HUES64 (cell line): Measurements from ENCODE around the gene DHX15.

Experiments
- H3K27ac ChIP-seq: 2 replicates; pipeline ENCODE4 v1.7.0; 2013; ENCODE audit warnings: low read depth, low read length, inconsistent platforms
- H3K27me3 ChIP-seq: 2 replicates; pipeline ENCODE4 v1.6.1; 2013; ENCODE audit warnings: mild to moderate bottlenecking, low read length; ENCODE audit not compliant: insufficient read depth
- H3K36me3 ChIP-seq: 2 replicates; pipeline ENCODE4 v1.6.1; 2013; ENCODE audit warnings: mild to moderate bottlenecking, low read length; ENCODE audit not compliant: insufficient read depth
- H3K4me1 ChIP-seq: 2 replicates; pipeline ENCODE4 v1.6.1; 2013; ENCODE audit warnings: mild to moderate bottlenecking, low read length, moderate library complexity; ENCODE audit not compliant: insufficient read depth
- H3K4me3 ChIP-seq: 2 replicates; pipeline ENCODE4 v1.5.1; 2013; ENCODE audit warnings: mild to moderate bottlenecking, low read length, moderate library complexity
- H3K9ac ChIP-seq: 2 replicates; pipeline ENCODE4 v1.6.1; 2013; ENCODE audit warnings: mild to moderate bottlenecking, low read depth, low read length
- H3K9me3 ChIP-seq: 2 replicates; pipeline ENCODE4 v1.6.1; 2013; ENCODE audit warnings: low read depth, low read length; ENCODE audit not compliant: insufficient read depth
- WGBS: fragments of 150-250, 120-280 bp; methylation state at CpG from one replicate; pipeline ENCODE4 v1.1.7; 2013; ENCODE audit warnings: missing lambda C conversion rate; 5-methylcytosine and 5-hydroxymethylcytosine counted together

Gene DHX15

DNA sequence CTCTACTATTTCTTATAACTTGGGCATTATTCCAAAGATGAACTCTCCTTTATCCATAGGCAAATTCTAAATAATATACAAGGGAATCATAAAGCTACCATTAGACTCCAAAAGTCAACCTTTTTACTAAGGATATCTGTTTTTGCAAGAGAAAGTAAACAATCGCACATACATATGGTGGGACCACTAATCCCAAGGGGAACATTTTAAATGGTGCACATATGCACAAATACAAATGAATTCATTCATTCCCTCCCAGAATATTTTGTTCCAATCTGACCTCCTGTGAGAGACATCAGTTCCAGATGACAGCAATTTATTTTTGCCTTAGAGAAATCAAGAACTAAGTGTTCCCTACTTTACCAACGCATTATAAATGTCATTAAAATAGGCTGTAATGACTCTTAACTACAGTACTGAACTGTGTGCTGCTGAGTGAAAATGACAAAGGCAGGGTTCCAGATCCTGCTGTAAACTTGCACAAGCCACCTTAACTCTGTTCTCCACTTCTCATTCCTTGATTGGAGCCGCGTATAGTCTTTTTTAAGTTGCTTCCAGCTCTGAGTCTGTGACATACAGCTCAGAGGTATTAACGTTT lies 2.0 kb downstream of the DHX15 start:
- Histone ChIP-seq H3K36me3 (peaks cover 44% of the 10 kb centered on the region), H3K9me3 (no peaks in the 10 kb centered on the region), H3K27ac (no peak overlapping the region), H3K4me1 (peaks cover 30% of the 10 kb centered on the region), H3K27me3 (no peaks in the 10 kb centered on the region), H3K4me3 (peak overlapping the region; percentile 99), H3K9ac (peak overlapping the region; percentile 100)
- 36% methylated on average over 4 of the region's 5 CpGs for WGBS

DNA sequence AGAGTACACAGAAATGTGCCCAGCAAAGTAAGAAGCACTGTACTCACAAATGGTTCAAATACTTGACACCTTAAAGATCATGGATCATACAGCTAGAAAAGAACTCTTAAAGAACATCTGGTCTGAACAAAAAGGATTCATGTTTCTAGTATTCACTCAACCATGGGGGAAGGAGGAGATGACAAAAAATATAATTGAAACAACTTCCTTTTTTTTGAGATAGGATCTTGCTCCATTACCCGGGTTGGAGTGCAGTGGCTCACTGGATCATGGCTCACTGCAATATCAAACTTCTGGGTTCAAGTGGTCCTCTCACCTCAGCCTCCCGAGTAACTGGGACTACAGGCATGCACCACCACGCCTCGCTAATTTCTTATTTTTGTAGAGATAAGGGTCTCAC lies 6.0 kb downstream of the DHX15 start:
- H3K9ac ChIP-seq = no peak overlapping the region
- no peaks in the 10 kb centered on the region for H3K9me3 ChIP-seq
- peaks cover 34% of the 10 kb centered on the region for H3K4me1 ChIP-seq
- no peak overlapping the region for H3K4me3 ChIP-seq
- no peak overlapping the region for H3K27ac ChIP-seq
- no peaks in the 10 kb centered on the region for H3K27me3 ChIP-seq
- H3K36me3 ChIP-seq = peaks cover 83% of the 10 kb centered on the region
- 94% methylated on average over 4 of the region's 4 CpGs for WGBS

DNA sequence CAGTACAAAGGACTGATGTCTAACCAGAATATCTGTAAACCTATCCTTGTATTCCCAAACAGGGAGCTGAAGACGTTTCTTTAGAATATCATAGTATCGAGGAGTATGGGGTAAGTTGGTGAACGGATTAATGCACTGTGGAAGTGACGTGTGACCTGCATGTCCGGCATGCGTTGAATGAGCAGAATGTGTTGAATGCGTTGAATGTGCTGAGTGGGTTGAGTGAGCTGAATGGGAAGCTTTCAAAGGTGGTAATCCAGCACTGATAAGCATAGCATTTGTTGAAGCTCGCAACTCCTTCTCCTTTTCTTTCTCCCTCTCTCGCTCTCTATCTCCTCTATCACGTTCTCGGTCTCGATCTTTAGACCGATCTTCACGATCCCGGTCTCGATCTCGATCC lies 8.1 kb downstream of the DHX15 start:
- Histone ChIP-seq H3K27me3 (no peaks in the 10 kb centered on the region), H3K36me3 (peaks cover 92% of the 10 kb centered on the region), H3K4me3 (no peak overlapping the region), H3K9ac (no peak overlapping the region), H3K9me3 (no peaks in the 10 kb centered on the region), H3K27ac (no peak overlapping the region), H3K4me1 (peaks cover 23% of the 10 kb centered on the region)
- WGBS = 95% methylated on average over 17 of the region's 17 CpGs

DNA sequence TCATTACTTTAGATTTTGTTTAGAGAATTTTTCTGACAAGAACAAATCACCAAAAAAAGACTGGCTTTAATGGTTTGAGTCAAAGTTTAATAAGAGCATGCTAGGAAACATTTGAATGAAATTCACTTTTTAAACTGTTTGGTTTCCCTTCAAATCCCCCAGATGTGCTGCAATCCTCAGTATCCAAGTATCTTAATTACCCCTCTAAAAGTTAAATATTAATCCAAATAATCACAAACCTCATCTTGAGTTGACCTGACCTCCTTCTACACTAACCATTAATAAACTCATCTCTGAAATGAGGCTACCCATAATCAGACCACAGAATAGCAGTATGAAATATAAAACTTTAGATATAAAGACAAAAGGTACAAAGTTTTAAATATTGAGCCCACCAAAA lies 10.1 kb downstream of the DHX15 start:
- H3K9ac ChIP-seq = no peak overlapping the region
- H3K4me1 ChIP-seq = peaks cover 23% of the 10 kb centered on the region
- no peak overlapping the region for H3K4me3 ChIP-seq
- peaks cover 96% of the 10 kb centered on the region for H3K36me3 ChIP-seq
- H3K27me3 ChIP-seq = no peaks in the 10 kb centered on the region
- no peak overlapping the region for H3K27ac ChIP-seq
- H3K9me3 ChIP-seq = no peaks in the 10 kb centered on the region

DNA sequence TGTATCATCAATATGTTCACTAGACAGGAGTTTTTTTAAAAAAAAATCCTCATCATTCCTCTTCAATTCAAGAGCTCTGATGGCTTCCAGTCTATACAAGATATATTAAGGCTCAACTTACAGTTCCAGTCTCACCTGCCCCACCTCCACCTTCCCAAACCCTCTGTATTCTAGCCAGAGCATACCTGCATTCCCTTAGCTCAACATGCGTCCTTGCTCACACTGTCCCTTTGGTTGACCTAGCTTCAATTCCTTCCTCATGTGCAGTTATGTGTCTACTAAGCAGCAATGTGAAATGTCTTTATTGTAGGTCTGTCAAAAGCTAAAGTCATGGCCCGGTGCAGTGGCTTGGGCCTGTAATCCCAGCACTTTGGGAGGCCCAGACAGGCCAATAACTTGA lies 10.8 kb downstream of the DHX15 start:
- Histone ChIP-seq H3K9ac (no peak overlapping the region), H3K36me3 (peaks cover 96% of the 10 kb centered on the region), H3K9me3 (no peaks in the 10 kb centered on the region), H3K4me3 (no peak overlapping the region), H3K27me3 (no peaks in the 10 kb centered on the region), H3K27ac (no peak overlapping the region), H3K4me1 (peaks cover 17% of the 10 kb centered on the region)
- WGBS = 48% methylated on average over 2 of the region's 2 CpGs

DNA sequence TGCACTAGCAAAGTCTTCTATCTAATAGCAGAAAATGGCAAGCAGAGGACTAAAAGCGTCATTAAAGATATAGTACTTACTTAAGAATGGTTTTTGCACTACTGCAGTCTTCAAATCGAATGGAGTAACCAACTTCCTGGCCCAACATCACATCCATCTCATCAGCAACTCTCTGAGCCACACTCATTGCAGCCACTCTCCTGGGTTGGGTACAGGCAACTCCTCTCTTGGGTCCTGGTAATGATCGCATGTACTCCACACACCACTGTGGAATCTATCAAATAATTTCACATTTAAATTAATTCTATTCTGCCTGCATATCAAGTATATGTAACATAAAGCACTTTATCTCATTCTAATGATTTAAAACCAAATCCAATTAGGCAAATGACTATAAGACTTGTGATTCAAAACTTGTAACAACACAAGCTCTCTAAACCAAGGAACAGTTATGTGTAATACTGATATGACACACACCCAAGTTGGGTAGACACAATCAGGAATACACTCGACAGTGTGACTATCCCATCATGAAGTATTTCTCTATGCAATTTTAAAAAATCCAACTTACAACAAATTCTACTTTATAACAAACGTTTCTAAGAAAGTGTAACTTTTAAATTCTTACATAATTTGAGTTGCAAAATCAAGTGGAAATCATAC lies 13.6 kb downstream of the DHX15 start:
- Histone ChIP-seq H3K36me3 (peaks cover 94% of the 10 kb centered on the region), H3K27ac (no peak overlapping the region), H3K9me3 (no peaks in the 10 kb centered on the region), H3K9ac (no peak overlapping the region), H3K4me3 (no peak overlapping the region), H3K4me1 (peaks cover 3% of the 10 kb centered on the region; the same call in 1 of the 2 replicates), H3K27me3 (no peaks in the 10 kb centered on the region)
- 96% methylated on average over 5 of the region's 5 CpGs for WGBS

DNA sequence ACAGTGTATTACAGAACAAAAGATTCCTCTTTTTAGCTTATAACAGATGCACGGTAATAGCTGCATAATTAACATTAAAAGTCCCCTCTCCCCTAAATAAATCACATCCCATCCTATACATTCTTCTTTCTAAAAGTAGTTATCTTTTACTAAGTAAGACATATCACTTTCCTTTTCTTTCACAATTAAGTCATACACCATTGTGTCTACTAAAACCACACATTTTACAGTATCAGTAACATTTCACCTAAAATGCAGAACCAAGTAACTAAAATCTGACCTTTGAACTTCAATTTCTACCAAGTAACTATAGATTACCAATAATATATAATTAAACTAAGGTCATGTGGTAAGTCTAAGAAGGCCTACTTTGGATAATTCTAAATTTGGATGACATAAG lies 14.2 kb downstream of the DHX15 start:
- whole genome bisulfite sequencing = 95% methylated on average over 1 of the region's 1 CpG
- Histone ChIP-seq H3K4me1 (peaks cover 8% of the 10 kb centered on the region; the same call in 1 of the 2 replicates), H3K9ac (no peak overlapping the region), H3K36me3 (peaks cover 94% of the 10 kb centered on the region), H3K9me3 (no peaks in the 10 kb centered on the region), H3K27ac (no peak overlapping the region), H3K27me3 (no peaks in the 10 kb centered on the region), H3K4me3 (no peak overlapping the region)

DNA sequence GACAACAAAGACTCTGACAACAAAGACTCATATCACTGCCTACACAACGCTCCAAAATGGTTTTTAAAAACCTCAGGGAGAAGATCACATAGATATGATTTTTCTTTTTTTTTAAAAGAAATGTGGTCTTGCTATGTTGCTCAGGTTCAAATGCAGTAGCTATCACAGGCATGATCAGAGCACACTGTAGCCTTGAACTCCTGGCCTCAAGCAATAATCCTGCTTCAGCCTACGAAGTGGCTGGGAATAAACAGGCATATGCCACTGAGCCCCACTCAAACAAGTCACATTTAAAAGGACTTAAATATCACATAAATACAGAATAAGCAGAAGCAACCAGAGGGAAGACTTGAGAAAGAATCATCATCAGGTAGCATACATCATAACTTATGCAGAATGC lies 14.7 kb downstream of the DHX15 start:
- no peaks in the 10 kb centered on the region for H3K27me3 ChIP-seq
- H3K4me3 ChIP-seq = no peak overlapping the region
- H3K9me3 ChIP-seq = no peaks in the 10 kb centered on the region
- H3K9ac ChIP-seq = no peak overlapping the region
- 96% methylated on average over 2 of the region's 2 CpGs for WGBS
- peaks cover 94% of the 10 kb centered on the region for H3K36me3 ChIP-seq
- no peak overlapping the region for H3K27ac ChIP-seq
- H3K4me1 ChIP-seq = peaks cover 9% of the 10 kb centered on the region; the same call in 1 of the 2 replicates

DNA sequence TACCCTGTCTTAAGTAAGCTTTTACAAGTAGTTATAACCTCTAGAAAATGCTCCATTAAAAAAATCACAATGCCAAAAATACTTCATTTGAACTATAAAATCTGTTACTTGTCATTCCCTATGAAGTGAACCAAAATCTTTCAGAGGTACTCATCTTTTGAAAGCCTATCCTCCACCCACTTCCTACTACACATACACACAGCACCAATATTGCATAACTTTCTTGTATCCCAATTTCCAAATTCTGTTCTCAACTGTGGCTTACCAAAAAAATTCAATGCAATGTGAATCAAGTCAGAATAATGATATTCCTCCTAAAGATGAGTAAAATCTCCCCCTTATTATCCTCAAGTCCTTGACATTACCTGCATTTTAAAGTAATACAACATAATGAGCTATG lies 15.9 kb downstream of the DHX15 start:
- H3K36me3 ChIP-seq = peaks cover 93% of the 10 kb centered on the region
- H3K4me1 ChIP-seq = peaks cover 9% of the 10 kb centered on the region; the same call in 1 of the 2 replicates
- no peaks in the 10 kb centered on the region for H3K27me3 ChIP-seq
- no peak overlapping the region for H3K4me3 ChIP-seq
- H3K9ac ChIP-seq = no peak overlapping the region
- H3K27ac ChIP-seq = no peak overlapping the region
- no peaks in the 10 kb centered on the region for H3K9me3 ChIP-seq

DNA sequence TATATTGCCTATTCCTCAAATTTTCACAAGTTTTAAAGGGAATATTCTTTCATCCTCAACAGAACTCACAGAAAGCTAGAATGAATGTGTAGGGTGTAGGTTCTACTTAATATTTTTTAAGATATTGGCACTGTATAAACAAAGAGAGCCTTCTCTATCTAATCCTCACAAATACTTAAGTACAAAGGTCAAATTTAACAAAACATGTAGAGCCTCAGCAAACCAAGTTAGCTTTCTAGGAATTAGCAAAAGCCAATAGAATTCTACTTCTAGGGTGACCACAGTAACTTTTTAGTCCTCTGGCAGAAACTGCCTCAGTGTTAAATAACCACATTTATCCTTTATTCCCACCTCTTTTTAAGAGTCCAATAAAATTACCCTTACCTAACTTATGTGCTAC lies 19.3 kb downstream of the DHX15 start:
- Histone ChIP-seq H3K27me3 (no peaks in the 10 kb centered on the region), H3K4me1 (peaks cover 13% of the 10 kb centered on the region; the same call in 1 of the 2 replicates), H3K27ac (no peak overlapping the region), H3K9me3 (no peaks in the 10 kb centered on the region), H3K9ac (no peak overlapping the region), H3K4me3 (no peak overlapping the region), H3K36me3 (peaks cover 87% of the 10 kb centered on the region)

DNA sequence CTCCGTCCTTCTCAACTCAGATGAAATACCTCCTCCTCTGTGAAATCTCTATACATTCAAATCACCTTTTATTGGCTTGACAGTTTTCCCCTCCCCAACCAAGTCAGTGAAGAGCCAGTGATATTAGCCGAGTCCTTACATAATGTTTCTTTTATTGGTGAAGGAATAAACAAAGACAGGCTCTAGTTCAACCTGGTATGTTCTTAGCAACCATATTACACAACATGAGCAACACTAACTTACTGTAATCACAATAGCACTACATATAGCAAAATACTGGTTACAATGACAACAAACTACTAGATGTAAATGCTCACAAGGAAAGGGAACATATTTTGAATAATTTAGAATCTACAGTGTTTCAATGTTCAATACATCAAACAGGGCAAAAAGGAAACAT lies 19.9 kb downstream of the DHX15 start:
- Histone ChIP-seq H3K27me3 (no peaks in the 10 kb centered on the region), H3K9me3 (no peaks in the 10 kb centered on the region), H3K27ac (no peak overlapping the region), H3K4me1 (peaks cover 18% of the 10 kb centered on the region; the same call in 1 of the 2 replicates), H3K36me3 (peaks cover 86% of the 10 kb centered on the region), H3K9ac (no peak overlapping the region), H3K4me3 (no peak overlapping the region)
- WGBS = 84% methylated on average over 1 of the region's 2 CpGs
